ENCODE data around the gene SYK.
A peak's percentile ranks its signal among the peaks of the same experiment; 100 is the strongest.
"Not testable (repeated sequence)": the region's sequence is repeated elsewhere in the genome, so short reads cannot be mapped to it uniquely, and the experiment has no call there.

SYK gene

GRCh38 chr9:90783964-90784363, 17.7 kb upstream of the SYK start:
- H3K4me3 ChIP-seq (ENCODE audit: low read depth, low read length): no peak overlapping the region
- DNase-seq (ENCODE audit: low read depth): no peak

GRCh38 chr9:90787771-90788460, 13.7 kb upstream of the SYK start:
- TF ChIP-seq, protein P1, sequence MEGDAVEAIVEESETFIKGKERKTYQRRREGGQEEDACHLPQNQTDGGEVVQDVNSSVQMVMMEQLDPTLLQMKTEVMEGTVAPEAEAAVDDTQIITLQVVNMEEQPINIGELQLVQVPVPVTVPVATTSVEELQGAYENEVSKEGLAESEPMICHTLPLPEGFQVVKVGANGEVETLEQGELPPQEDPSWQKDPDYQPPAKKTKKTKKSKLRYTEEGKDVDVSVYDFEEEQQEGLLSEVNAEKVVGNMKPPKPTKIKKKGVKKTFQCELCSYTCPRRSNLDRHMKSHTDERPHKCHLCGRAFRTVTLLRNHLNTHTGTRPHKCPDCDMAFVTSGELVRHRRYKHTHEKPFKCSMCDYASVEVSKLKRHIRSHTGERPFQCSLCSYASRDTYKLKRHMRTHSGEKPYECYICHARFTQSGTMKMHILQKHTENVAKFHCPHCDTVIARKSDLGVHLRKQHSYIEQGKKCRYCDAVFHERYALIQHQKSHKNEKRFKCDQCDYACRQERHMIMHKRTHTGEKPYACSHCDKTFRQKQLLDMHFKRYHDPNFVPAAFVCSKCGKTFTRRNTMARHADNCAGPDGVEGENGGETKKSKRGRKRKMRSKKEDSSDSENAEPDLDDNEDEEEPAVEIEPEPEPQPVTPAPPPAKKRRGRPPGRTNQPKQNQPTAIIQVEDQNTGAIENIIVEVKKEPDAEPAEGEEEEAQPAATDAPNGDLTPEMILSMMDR (IDR thresholded peaks at IDR 0.05; ENCODE audit: insufficient read depth, low read depth, low read length, missing control alignments): no peak
- no peak overlapping the region for H3K4me3 ChIP-seq (ENCODE audit: low read depth, low read length)
- DNase-seq (ENCODE audit: low read depth): no peak

More at GRCh38 chr9:90783964-90784363, 17.7 kb upstream of the SYK start:
- TF ChIP-seq, protein P1 (IDR thresholded peaks at IDR 0.05; ENCODE audit: insufficient read depth, low read depth, low read length, missing control alignments): no peak

GRCh38 chr9:90788527-90788926, 13.1 kb upstream of the SYK start:
- H3K4me3 ChIP-seq (ENCODE audit: low read depth, low read length); DNase-seq (ENCODE audit: low read depth): not testable (repeated sequence)

GRCh38 chr9:90789408-90789807, 12.2 kb upstream of the SYK start:
- no peak overlapping the region for H3K4me3 ChIP-seq (ENCODE audit: low read depth, low read length)
- TF ChIP-seq, protein P1 (IDR thresholded peaks at IDR 0.05; ENCODE audit: insufficient read depth, low read depth, low read length, missing control alignments): no peak
- no peak for DNase-seq (ENCODE audit: low read depth)

DNA sequence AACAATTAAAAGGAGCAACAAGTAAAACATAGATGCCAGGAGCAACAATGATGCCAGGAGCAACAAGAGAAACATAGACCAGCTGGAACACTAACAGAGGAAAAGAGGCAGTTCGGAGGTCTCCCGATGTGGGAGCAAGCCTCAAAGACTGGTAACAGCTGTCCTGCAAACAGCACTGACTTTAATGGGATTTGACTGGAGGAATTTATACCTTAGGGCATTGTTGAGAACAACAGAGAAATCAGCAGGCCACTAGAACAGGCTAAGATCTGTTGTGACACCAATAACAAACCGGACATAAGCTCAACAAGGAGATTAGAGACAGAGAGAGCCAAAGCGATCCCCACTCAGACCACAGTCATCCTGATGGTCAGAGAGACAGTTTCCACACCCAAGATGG, 11.8 kb upstream of the SYK start:
- DNase-seq (ENCODE audit: low read depth): no peak
- no peak overlapping the region for H3K4me3 ChIP-seq (ENCODE audit: low read depth, low read length)
- TF ChIP-seq, protein P1 (IDR thresholded peaks at IDR 0.05; ENCODE audit: insufficient read depth, low read depth, low read length, missing control alignments): no peak

GRCh38 chr9:90793024-90793423, 8.6 kb upstream of the SYK start:
- not testable (repeated sequence) for DNase-seq (ENCODE audit: low read depth); H3K4me3 ChIP-seq (ENCODE audit: low read depth, low read length)

GRCh38 chr9:90793729-90794128, 7.9 kb upstream of the SYK start:
- TF ChIP-seq, protein P1 (IDR thresholded peaks at IDR 0.05; ENCODE audit: insufficient read depth, low read depth, low read length, missing control alignments): no peak
- H3K4me3 ChIP-seq (ENCODE audit: low read depth, low read length): no peak overlapping the region
- peak; percentile 47 for DNase-seq (ENCODE audit: low read depth)

GRCh38 chr9:90795084-90795483, 6.5 kb upstream of the SYK start:
- no peak overlapping the region for H3K4me3 ChIP-seq (ENCODE audit: low read depth, low read length)
- TF ChIP-seq, protein P1 (IDR thresholded peaks at IDR 0.05; ENCODE audit: insufficient read depth, low read depth, low read length, missing control alignments): no peak
- no peak for DNase-seq (ENCODE audit: low read depth)

Measured in GM12865 (cell line).